Bronchial epithelial cell (primary cell): Measurements from ENCODE around the gene VSTM2L. TPM values are rescaled to one million over a fixed set of nuclear protein-coding genes. Genes with fewer than 3 reads are reported as not detected.

Experiments
- DNase-seq: peaks from one replicate; pipeline ENCODE4 v3.0.0-alpha.2; 2010; ENCODE audit warnings: low read depth
- FAIRE-seq: peaks from 2 replicates; lab custom pipeline; 2011; peaks lifted over from hg19 to GRCh38; lab: Jason Lieb, UNC
- H3K27me3 ChIP-seq: 2 replicates; pipeline ENCODE4 v1.5.1; 2011; ENCODE audit warnings: low read length; ENCODE audit not compliant: control insufficient read depth, insufficient read depth
- H3K36me3 ChIP-seq: 2 replicates; pipeline ENCODE4 v1.5.1; 2011; ENCODE audit warnings: low read length; ENCODE audit not compliant: control insufficient read depth, insufficient read depth
- H3K4me3 ChIP-seq: 2 replicates; pipeline ENCODE4 v1.5.1; 2011; ENCODE audit warnings: mild to moderate bottlenecking, low read depth, low read length, control low read depth
- total RNA-seq: library from RNA; depleted of rRNA; stranded (reverse); fragments of >200 nt; gene quantifications from 2 replicates; pipeline ENCODE4 v1.2.1, GENCODE V29; 2014
- TF ChIP-seq, protein P1 (sequence below): IDR thresholded peaks from 2 replicates; pipeline ENCODE4 v1.5.1; 2011; ENCODE audit warnings: mild to moderate bottlenecking, moderate library complexity, low read length, control low read depth, inconsistent platforms; ENCODE audit not compliant: insufficient read depth, severe bottlenecking

Gene VSTM2L
- total RNA-seq, 1 donor from 2014 or later, result 5.0 TPM

DNA sequence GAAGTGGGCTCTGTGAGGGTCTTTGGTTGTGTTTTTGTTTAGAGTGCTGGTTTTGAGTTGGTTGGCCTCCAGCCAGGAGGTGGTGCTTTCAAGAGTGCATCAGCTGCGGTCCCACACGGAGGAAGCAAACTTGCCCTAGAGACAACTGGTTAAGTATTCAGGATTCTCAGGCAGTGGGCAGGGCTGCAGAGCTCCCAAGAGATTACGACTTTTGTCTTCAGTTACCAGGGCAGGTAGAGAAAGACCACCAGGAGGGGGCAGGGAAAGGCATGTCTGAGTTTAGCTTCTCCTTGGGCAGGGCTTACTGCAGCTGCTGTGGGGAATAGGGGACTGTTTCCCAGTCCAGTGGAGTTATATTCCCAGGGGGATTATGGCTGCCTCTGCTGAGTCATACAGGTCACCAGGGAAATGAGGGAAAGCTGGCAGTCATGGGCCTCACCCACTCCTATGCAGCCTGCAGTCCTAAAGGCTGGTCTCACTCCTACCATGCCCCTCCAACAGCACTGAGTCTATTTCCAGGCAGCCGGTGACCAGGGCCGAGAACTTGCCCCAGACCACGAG lies 66.0 kb downstream of the VSTM2L start:
- Histone ChIP-seq H3K4me3 (no peak overlapping the region), H3K36me3 (no peaks in the 10 kb centered on the region), H3K27me3 (no peaks in the 10 kb centered on the region)
- DNase-seq (peak; percentile 64), FAIRE-seq (no peak)
- TF ChIP-seq, protein P1, sequence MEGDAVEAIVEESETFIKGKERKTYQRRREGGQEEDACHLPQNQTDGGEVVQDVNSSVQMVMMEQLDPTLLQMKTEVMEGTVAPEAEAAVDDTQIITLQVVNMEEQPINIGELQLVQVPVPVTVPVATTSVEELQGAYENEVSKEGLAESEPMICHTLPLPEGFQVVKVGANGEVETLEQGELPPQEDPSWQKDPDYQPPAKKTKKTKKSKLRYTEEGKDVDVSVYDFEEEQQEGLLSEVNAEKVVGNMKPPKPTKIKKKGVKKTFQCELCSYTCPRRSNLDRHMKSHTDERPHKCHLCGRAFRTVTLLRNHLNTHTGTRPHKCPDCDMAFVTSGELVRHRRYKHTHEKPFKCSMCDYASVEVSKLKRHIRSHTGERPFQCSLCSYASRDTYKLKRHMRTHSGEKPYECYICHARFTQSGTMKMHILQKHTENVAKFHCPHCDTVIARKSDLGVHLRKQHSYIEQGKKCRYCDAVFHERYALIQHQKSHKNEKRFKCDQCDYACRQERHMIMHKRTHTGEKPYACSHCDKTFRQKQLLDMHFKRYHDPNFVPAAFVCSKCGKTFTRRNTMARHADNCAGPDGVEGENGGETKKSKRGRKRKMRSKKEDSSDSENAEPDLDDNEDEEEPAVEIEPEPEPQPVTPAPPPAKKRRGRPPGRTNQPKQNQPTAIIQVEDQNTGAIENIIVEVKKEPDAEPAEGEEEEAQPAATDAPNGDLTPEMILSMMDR, result no peak

DNA sequence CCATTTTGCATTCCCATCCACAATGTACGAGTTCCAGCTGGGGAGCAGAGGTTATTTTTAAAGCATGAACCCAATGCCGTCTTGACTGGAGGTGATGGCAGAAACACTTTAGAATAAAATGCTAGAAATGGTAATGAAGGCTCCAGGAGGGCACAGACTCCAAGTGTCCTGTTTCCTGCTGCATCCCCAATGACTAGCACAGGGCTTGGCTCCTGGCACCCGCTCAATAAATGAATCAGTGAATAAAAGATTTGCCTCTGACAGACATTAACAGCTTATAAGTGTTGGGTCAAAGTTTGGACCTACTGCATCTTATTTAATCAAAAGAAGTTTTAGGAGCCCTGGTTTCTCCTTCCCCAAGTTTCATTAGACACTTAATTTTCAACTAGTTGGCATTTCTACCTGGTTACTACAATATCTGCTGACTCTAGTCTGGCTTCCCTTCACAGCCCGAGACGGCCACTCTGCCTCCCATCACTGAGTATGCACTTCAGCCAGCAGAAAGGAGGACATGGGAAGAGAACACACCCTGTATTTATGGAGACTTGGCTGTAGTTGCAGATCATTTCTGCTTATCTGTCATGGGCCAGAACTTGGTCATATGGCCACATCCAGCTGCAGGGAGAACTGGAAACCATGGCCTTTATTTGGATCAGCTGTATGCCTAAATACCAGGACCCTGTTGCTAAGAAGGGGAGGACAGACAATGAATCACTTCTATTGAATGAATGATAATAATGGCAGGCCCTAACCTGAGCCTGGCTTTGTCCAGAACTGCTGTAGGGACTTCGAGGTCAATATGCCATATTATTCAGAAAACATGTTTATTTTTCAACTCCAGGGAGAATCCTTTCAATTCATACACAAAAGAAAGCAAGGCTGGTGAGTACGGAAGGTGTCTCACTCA lies 67.3 kb downstream of the VSTM2L start:
- Histone ChIP-seq H3K4me3 (no peak overlapping the region), H3K36me3 (no peaks in the 10 kb centered on the region), H3K27me3 (no peaks in the 10 kb centered on the region)
- no peak for FAIRE-seq
- TF ChIP-seq, protein P1, result no peak
- DNase-seq, result peak; percentile 86

DNA sequence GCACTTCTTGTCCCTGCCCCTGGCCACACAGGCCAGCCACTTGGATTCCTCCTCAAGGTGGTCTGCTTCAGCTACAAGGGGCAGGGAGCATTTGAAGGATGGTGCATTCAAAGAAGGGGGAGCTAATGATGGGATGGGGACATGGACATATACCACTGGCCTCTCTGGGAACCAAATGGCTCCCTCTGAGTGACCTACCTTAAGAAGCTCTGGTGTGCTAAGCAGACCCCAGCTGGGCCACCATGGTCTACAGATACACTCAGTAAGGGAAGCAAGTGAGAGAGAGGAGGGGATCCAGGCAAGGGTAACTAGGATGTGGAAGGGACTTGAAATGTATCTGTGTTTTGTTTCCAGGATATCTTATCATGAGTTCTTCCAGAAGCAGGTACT lies 67.9 kb downstream of the VSTM2L start:
- Histone ChIP-seq H3K36me3 (no peaks in the 10 kb centered on the region), H3K4me3 (no peak overlapping the region), H3K27me3 (no peaks in the 10 kb centered on the region)
- TF ChIP-seq, protein P1, result no peak
- FAIRE-seq (no peak), DNase-seq (no peak)

DNA sequence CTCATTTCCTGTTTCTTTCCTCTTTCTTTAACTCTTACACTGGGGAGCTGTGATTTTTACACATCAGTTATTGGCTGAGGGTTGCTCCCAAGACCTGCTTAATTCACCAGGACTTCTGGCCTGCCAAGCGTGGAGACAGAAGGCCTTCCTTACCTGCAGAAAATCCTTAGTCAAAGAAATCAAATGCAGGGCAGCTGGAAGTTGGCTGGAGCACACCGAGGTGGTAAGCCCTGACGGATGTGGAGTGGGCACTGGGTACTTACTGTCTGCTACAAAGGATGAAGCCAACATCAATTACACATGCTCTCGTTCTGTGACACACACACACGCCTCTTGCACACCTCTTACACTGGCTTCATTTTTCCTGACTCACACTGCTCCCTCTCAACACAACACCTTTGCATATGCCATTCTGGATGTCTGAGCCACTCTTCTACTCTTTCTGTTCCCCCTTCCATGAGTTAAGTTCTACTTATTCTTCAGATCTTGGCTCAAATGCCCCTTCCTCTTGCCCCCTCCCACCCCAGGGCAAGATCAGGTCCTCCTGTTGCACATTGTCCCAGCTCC lies 68.7 kb downstream of the VSTM2L start:
- Histone ChIP-seq H3K4me3 (no peak overlapping the region), H3K27me3 (no peaks in the 10 kb centered on the region), H3K36me3 (no peaks in the 10 kb centered on the region)
- DNase-seq (no peak), FAIRE-seq (peak; percentile 50)
- TF ChIP-seq, protein P1, result no peak

DNA sequence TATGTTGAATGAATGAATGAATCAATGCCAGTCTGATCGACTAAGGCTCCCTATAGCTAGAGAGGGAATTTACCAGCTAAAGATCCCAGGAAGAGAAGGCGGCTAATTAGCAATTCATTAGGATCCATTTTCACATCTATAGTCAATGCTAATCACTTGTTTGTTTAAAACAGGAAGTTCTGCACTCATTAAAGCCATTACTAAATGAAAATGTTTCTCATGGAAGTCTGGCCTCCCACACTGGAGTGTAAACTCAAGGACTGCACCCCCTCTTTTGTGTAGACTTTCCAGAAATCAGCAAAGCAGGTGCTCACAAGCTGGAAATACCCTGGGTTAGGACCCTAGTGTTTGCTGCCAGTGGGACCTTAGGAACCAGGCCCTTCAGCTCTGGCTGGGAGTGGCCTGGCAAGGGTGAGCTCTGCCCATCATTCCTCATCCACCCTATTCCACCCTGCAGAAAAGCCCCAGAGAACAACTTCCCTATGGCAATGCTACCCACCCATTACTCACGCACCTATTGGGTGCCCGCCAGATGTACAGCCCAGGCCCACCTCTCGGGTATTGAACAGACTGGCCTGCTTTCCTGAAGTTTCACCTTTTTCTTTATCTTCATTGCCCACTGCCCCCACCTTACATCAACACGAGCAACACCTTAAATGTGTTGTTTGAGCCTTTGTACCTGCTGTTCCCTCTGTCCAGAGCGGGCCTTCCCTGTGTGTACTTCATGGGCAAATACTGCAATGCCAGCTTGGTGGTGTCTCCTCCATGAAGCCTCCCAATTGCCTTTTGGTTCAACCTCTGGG lies 69.5 kb downstream of the VSTM2L start:
- no peak for DNase-seq
- no peak for FAIRE-seq

More for the DNA sequence above, 69.5 kb downstream of the VSTM2L start:
- TF ChIP-seq, protein P1, result no peak
- H3K36me3 ChIP-seq, result no peaks in the 10 kb centered on the region
- no peak overlapping the region for H3K4me3 ChIP-seq
- H3K27me3 ChIP-seq, result no peaks in the 10 kb centered on the region
